ENCODE results near the gene NR3C2.

GRCh38 chr4:148041606-148042329 is 400.4 kb downstream of the NR3C2 start:
- TF ChIP-seq CTCF (IDR thresholded peaks at IDR 0.05) (no peak), POLR2AphosphoS5 (IDR thresholded peaks at IDR 0.05) (no peak)

All from prostate gland (tissue), 2 donors.